Measurements from ENCODE around the gene NR2F2. TPM values are rescaled to one million over a fixed set of nuclear protein-coding genes. Genes with fewer than 3 reads are reported as not detected.
A peak's percentile ranks its signal among the peaks of the same experiment; 100 is the strongest.

The NR2F2 gene
- total RNA-seq, 1 experiment from 2014 or later, result 53.7 TPM

GRCh38 chr15:96345560-96346399 is 15.3 kb downstream of the NR2F2 start:
- H3K9me3 ChIP-seq (ENCODE audit: control insufficient read depth, insufficient read depth, low read depth, low read length), result no peaks in the 10 kb centered on the region
- TF ChIP-seq CTCF (IDR thresholded peaks at IDR 0.05) (peak; percentile 79), SIN3A (IDR thresholded peaks at IDR 0.05; ENCODE audit: borderline replicate concordance, insufficient read depth, low read depth, low read length) (0 out of 2 replicates have a peak, but pooled peaks have one; percentile 44), REST (IDR thresholded peaks at IDR 0.05; ENCODE audit: insufficient read depth in 1 of 2, low read depth in 2 of 2, low read length in 1 of 2) (no peak), TCF7L2 (IDR thresholded peaks at IDR 0.05; ENCODE audit: low read depth, low read length) (peak; percentile 41; the same call in 1 of the 2 replicates)
- ChIA-PET POLR2A (no interaction called here), CTCF (interaction anchor here (0.6 to 1.5 kb wide), 2 partner anchors 18 to 890 kb away, joined by 5 to 13 read pairs; no protein-coding TSS in a partner anchor)
- in situ Hi-C loops (cut with HindIII; ENCODE audit: low pct_unique_long_range_greater_than_20kb, low sequenced_read_pairs), result no loop called here
- peak overlapping the region; percentile 46 to 55 for H3K4me3 ChIP-seq (ENCODE audit: low read depth in 2 of 2, low read length in 2 of 2)
- no peaks in the 10 kb centered on the region for H3K27me3 ChIP-seq (ENCODE audit: control insufficient read depth, insufficient read depth, low read length)
- H3K27ac ChIP-seq (ENCODE audit: low read length), result peak overlapping the region; percentile 90
- no peaks in the 10 kb centered on the region for H3K36me3 ChIP-seq (ENCODE audit: control insufficient read depth, insufficient read depth, low read length)
- intact Hi-C loops (cut with micrococcal nuclease; ENCODE audit: unreplicated experiment), result no loop called here
- H3K4me1 ChIP-seq (ENCODE audit: control insufficient read depth, insufficient read depth, low read length), result peaks cover 67% of the 10 kb centered on the region
- no TSS peak for BruUV-seq (replicated peaks)
- peak; percentile 86 for ATAC-seq
- no peak for DNase-seq (ENCODE audit: low read depth, low spot score)

- POLR2A ChIA-PET, result no interaction called here
- no peak for DNase-seq (ENCODE audit: low read depth, low spot score)
- intact Hi-C loops (cut with micrococcal nuclease; ENCODE audit: unreplicated experiment), result no loop called here
- Histone ChIP-seq H3K4me3 (ENCODE audit: low read depth in 2 of 2, low read length in 2 of 2) (peak overlapping the region in 1 of 2 experiments; percentile 46; a peak in 1 of 4 replicates), H3K4me1 (ENCODE audit: control insufficient read depth, insufficient read depth, low read length) (peaks cover 64% of the 10 kb centered on the region), H3K9me3 (ENCODE audit: control insufficient read depth, insufficient read depth, low read depth, low read length) (no peaks in the 10 kb centered on the region), H3K27me3 (ENCODE audit: control insufficient read depth, insufficient read depth, low read length) (no peaks in the 10 kb centered on the region), H3K36me3 (ENCODE audit: control insufficient read depth, insufficient read depth, low read length) (no peaks in the 10 kb centered on the region), H3K27ac (ENCODE audit: low read length) (peak overlapping the region; percentile 90)
- no TSS peak for BruUV-seq (replicated peaks)
- TF ChIP-seq REST (IDR thresholded peaks at IDR 0.05; ENCODE audit: insufficient read depth in 1 of 2, low read depth in 2 of 2, low read length in 1 of 2), result no peak
- TF ChIP-seq CTCF (IDR thresholded peaks at IDR 0.05), result no peak
- TF ChIP-seq TCF7L2 (IDR thresholded peaks at IDR 0.05; ENCODE audit: low read depth, low read length), result no peak
- TF ChIP-seq POLR2AphosphoS5 (IDR thresholded peaks at IDR 0.05; ENCODE audit: low read depth, low read length), result no peak
- TF ChIP-seq SIN3A (IDR thresholded peaks at IDR 0.05; ENCODE audit: borderline replicate concordance, insufficient read depth, low read depth, low read length), result no peak
- in situ Hi-C loops (cut with HindIII; ENCODE audit: low pct_unique_long_range_greater_than_20kb, low sequenced_read_pairs), result no loop called here
- no peak for ATAC-seq
- CTCF ChIA-PET, result interaction anchor here (1.5 kb wide), 1 partner anchor 19 kb away, joined by 13 read pairs; no protein-coding TSS in a partner anchor
Measured at GRCh38 chr15:96346409-96346970, 16.0 kb downstream of the NR2F2 start.

All from Panc1 (cell line).